T-helper 22 cell (primary cell): Measurements from ENCODE around the gene MRPL41.
A peak's percentile ranks its signal among the peaks of the same experiment; 100 is the strongest.
"Not testable (repeated sequence)": the region's sequence is repeated elsewhere in the genome, so short reads cannot be mapped to it uniquely, and the experiment has no call there.

Experiments used
- DNase-seq: peaks from one replicate; pipeline ENCODE4 v3.0.0-alpha.2; 2020; ENCODE audit warnings: low read depth

MRPL41 gene

GRCh38 chr9:137551264-137552021 lies at the start of gene MRPL41:
Gene MRPL41, plus strand, starts transcription at chr9:137551879. Its CDS starts 203 bp downstream, at chr9:137552082.
- peak; percentile 87 for DNase-seq

- DNase-seq = no peak
These were observed 49.4 kb upstream of the MRPL41 start for GRCh38 chr9:137502008-137502911.

- DNase-seq = no peak
These were observed 47.3 kb upstream of the MRPL41 start for GRCh38 chr9:137504432-137504777.

GRCh38 chr9:137505421-137506140 lies 46.1 kb upstream of the MRPL41 start:
- no peak for DNase-seq

GRCh38 chr9:137506274-137506673 lies 45.4 kb upstream of the MRPL41 start:
- DNase-seq = no peak

- DNase-seq = no peak
These were observed 44.9 kb upstream of the MRPL41 start for GRCh38 chr9:137506702-137507171.

GRCh38 chr9:137509198-137509597 lies 42.5 kb upstream of the MRPL41 start:
- no peak for DNase-seq

- not testable (repeated sequence) for DNase-seq
These were observed 40.6 kb upstream of the MRPL41 start for GRCh38 chr9:137511126-137511525.

GRCh38 chr9:137511758-137512463 lies 39.8 kb upstream of the MRPL41 start:
- no peak for DNase-seq

GRCh38 chr9:137513136-137513535 lies 38.5 kb upstream of the MRPL41 start:
- not testable (repeated sequence) for DNase-seq

GRCh38 chr9:137513801-137514570 lies 37.7 kb upstream of the MRPL41 start:
- not testable (repeated sequence) for DNase-seq

GRCh38 chr9:137514691-137515337 lies 36.9 kb upstream of the MRPL41 start:
- DNase-seq = no peak

GRCh38 chr9:137515338-137515724 lies 36.3 kb upstream of the MRPL41 start:
- DNase-seq = no peak

GRCh38 chr9:137516144-137516917 lies 35.3 kb upstream of the MRPL41 start:
- no peak for DNase-seq

- not testable (repeated sequence) for DNase-seq
These were observed 32.8 kb upstream of the MRPL41 start for GRCh38 chr9:137518661-137519459.

GRCh38 chr9:137519553-137519952 lies 32.1 kb upstream of the MRPL41 start:
- DNase-seq = no peak

GRCh38 chr9:137520614-137521404 lies 30.9 kb upstream of the MRPL41 start:
- DNase-seq = no peak
